ENCODE results near the gene MOCS3.

MOCS3 gene

DNA sequence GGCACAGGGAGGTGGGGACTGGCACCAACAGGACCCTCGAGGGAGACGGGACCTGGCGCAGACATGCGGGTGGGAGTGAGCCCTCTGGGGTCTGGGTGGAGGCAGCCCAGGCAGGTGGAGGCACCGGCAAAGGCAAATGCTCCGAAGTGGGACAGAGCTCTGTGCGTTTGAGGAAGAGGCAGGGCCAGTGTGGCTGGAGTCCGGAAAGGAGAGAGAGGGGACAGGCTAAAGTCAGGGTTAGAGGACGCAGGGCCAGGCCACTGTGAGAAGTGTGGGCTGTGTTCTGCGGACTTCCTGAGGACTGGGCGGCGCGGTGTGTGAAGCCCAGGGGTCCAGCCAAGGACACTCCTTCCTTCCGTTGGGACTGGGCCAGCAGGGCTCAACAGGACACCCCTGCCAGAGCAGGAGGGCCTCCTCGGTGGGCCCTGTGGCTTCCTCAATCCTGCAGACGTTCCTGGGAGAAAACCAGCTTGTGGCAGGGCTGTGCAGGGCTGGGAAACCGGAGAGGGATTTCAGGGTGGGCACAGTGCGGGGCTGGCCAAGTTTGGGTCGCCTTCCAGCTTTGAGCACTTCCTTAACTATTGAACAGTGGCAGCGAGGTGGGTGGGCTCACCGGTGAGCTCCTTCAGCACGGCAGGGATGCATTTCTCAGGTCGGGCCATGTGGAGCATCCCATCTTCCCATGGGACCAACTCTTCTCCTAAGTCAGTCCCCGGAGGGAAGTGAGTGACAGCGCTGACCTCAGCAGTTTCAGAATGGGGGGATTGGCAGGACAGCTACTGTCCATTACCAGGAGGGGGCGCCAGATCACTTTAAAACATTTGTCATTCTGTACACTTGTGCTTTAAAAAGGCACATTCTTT, 22.5 kb downstream of the MOCS3 start:
- DNase-seq (ENCODE audit: low read depth in 1 of 2, low spot score in 1 of 2), result peak; percentile 21 to 34

DNA sequence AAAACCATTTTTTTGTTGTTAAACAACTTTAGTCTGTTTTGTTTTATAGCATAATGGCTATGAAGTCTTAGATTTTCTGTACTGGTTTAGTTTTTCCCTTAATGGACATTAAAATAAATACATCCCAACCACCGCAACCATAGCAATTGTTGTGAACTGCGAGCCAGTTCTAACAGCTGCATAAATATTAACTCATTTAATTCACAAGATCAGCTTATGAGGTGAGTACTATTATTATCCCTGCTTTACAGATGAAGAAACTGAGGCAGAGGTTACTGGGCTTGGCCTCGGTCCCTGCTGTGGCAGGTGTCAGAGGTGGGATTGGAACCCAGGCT, 23.1 kb downstream of the MOCS3 start:
- DNase-seq (ENCODE audit: low read depth in 1 of 2, low spot score in 1 of 2), result no peak

DNA sequence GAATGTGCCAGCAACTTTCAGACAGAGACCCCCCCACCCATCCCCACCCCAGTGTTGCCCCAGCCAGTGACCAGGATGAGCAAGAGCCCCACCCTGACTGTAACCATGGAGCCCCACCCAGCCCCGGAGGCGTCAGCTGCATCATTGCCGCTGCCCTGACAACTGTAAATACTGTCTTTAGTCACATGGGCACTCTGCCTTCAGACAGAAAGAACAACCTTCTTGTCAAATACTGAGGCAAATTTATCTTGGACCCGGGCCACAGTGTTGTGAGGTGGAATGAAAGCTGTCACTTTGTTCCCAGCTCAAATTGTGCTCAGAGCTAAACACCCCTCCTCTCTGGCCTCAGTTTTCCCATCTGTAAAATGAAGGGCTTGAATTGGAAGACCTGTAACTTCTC, 23.7 kb downstream of the MOCS3 start:
- DNase-seq (ENCODE audit: low read depth in 1 of 2, low spot score in 1 of 2), result no peak

DNA sequence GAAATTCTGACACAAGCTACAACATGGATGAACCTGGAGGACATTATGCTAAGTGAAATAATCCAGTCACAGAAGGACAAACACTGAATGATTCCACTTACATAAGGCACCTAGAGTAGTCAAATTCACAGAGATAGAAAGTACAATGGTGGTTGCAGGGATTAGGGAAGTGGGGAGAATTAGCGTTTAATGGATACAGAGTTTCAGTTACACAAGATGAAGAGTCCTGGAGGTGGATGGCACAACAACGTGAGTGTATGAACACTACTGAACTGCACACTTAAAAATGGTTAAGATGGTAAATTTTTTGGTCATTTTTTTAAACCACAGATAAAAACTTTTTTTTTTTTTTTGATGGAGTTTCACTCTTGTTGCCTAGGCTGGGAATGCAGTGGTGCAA, 24.7 kb downstream of the MOCS3 start:
- no peak for DNase-seq (ENCODE audit: low read depth in 1 of 2, low spot score in 1 of 2)

DNA sequence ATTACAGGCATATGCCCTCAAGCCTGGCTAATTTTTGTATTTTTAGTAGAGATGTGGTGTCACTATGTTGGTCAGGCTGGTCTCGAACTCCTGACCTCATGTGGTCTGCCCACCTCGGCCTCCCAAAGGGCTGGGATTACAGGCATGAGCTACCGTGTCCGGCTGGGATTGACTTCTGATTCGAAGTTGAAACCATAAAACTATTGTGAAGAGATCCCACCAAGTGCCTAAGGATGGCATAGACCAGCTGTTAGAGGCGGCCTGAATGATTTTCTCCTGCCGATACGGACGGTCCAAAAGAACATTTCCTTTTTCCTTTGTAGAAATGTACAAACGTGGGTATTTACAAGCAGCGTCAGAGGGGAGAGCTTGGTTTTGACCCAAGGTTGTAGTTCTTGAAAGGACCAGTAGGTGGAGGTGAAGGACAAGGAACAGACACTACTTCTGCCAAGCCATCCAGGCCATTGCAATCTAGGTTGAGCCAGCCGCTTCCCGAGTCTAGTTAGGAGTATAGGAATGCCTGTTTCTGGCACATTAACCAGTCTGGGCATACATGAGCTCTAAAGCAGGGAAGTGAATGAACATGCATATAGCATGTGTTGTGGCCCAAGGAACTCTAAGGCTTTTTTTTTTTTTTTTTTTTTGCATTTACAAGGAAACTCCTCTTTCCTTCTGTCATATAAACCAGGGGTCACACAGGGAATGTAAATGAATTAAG, 29.0 kb downstream of the MOCS3 start:
- DNase-seq (ENCODE audit: low read depth in 1 of 2, low spot score in 1 of 2), result peak in 1 of 2 donors; percentile 25

DNA sequence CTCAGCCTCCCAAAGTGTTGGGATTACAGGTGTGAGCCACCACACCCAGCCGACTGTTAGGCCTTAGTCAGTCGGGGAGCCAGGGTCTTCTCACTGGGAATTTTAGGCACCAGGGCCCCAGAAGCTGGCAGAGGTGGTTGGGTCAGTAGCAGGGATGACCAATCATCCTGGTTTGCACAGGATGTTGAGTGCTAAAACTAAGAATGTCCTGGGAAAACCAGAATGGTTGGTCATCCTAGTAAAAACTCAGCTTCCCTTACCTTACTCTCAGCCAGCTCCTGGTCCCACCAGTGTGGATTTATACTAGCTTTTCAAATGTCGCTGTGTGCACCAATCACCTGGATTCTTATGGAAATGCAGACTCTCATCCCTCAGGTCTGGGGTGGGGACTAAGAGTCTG, 32.5 kb downstream of the MOCS3 start:
- DNase-seq (ENCODE audit: low read depth in 1 of 2, low spot score in 1 of 2), result no peak

DNA sequence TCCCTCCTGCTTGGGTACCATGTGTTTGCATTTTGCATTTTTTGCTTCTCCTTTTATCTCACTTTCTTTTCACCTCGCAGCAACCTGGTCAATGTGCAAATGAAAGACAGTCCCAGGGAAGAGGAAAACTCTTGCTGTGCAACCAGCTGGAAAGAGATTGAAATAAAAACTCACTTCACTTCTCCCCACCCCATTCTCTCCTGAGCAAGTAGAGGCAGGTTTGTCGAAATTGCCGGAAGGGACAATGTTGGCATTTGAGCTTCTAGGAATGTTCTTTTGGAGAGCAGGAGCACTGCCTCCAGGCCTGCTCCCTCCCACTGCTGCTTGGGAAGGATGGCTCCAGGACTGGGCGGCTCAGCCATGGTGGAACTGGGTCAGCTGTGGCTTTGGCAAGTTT, 33.7 kb downstream of the MOCS3 start:
- DNase-seq (ENCODE audit: low read depth in 1 of 2, low spot score in 1 of 2), result no peak

DNA sequence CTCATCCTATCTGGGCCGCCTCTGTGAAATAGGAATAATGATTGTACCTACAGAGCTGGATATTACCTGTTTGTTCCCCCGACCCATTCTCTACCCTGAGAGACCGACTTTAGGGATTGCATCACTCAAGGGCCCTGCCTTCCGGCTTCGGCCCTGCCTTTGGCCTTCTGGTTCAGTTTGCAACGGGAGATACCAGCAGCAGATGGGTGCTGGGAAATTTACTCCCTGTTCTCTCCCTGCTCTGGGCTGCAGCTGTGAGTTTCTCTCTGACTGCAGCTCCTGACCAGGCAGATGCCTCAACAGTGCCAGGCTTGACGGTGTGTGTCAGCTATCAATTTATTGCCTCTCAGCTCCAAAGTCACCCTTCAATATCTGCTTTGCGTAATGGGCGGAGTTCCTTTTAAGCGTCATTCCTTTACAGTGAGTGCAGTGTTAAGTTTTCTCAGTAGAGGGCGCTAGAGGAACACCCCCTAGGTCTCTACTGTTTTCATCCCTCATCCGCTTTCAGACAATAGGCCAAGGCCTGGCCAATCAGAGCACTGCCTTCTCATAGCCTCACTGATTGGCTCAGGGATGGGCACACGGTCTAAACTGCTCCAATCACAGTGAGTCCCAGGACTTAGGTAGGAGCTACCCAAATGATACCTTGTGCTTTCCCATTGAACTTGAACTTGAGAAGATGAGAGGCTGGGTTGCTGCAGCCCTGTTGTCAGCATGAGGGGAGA, 34.3 kb downstream of the MOCS3 start:
- no peak for DNase-seq (ENCODE audit: low read depth in 1 of 2, low spot score in 1 of 2)

DNA sequence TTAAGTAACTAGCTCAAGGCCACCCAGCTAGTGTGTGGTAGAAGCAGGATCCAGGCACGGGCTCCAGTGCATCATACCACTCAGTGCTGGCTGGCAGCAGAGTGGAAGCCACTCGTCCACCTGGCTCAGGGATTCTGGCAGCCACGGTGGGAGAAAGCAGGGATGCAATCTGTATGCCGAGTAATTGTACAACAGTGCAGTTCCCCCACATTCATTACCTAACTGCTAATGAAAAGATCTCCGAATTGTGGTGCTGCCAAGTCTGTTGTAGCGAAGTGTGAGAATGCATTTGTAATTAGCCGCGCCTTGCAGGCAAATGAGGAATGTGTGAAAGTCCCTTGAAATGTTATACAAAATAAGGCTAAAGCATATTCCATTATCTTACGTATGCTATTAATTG, 35.3 kb downstream of the MOCS3 start:
- no peak for DNase-seq (ENCODE audit: low read depth in 1 of 2, low spot score in 1 of 2)

DNA sequence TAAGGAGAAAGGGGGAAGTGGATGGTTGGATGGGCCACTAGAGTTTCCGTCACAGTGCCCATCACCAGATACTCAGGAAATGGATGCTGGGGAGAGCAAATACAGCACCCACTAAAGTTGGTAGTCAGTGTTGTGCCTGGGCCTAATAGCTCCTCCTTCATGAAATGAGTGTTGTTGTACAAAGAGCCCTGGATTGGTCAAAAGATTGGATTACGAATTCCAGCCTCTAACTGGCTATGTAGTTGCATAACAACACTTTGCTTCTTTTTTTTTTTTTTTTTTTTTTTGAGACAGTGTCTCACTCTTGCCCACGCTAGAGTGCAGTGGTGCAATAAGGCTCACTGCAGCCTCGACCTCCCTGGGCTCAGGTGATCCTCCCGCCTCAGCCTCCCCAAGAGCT, 36.9 kb downstream of the MOCS3 start:
- DNase-seq (ENCODE audit: low read depth in 1 of 2, low spot score in 1 of 2), result no peak

DNA sequence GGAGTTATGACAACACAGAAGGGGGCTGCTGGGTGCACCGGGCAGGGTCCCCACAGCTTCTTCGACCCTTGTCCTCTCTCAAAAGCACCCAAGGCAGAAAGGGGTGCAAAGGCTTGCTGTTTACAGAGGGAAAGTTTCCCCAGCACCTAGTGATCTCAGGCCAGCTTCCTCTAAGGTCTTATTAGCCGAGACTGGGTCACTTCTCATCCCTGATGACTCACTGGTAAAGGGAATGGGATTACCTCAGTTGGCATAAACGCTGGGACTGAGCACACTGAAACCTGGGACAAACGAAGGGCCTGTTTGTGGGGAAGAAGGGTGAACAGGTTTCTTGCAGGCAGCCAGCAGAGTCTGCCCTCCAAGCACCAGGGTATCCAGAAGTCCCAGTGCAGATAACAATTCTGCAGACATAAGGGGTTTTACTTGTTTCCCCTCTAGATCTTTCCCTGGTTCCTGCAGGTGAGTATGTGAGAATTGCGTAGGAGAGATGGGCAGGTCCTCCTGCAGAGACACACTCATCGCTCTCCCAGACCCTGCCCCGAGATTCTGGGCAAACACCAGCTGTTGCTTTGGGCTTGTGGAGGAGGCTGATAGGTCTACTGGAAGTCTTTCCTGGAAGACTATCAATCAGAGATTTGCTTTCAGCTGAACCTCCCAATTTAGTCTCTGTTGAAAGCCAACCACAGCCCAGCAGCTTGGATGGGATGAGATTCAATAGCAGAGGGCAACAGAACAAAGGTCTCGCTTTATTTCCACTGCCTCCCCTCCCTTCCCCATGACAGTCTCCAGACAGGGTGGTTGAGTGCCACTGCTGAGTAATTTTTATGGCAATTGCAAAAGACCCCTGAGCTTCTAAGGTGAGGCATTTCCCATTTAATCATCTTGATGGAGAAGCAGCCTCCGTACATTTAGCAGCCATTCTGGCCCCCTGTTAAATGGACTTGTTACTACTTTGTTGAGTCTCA, 38.6 kb downstream of the MOCS3 start:
- no peak for DNase-seq (ENCODE audit: low read depth in 1 of 2, low spot score in 1 of 2)

DNA sequence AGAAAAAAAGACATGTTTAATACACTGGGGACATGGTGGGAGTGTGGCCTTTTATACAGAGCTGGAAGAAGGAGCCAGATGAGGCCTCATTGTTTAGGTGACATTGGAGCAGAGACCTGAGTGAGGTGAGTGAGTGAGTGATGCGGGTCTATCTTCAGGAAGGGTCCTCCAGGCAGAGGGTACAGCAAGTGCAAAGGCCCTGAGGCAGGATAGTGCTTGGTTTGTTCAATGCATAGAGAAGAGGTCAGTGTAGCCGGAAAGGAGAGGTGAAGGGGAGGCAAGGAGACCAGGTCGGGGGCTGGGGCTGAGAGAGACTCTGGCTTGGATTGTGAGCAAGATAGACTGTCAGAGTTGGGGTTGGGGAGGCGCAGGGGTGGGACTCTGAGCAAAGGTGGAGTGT, 40.7 kb downstream of the MOCS3 start:
- no peak for DNase-seq (ENCODE audit: low read depth in 1 of 2, low spot score in 1 of 2)

DNA sequence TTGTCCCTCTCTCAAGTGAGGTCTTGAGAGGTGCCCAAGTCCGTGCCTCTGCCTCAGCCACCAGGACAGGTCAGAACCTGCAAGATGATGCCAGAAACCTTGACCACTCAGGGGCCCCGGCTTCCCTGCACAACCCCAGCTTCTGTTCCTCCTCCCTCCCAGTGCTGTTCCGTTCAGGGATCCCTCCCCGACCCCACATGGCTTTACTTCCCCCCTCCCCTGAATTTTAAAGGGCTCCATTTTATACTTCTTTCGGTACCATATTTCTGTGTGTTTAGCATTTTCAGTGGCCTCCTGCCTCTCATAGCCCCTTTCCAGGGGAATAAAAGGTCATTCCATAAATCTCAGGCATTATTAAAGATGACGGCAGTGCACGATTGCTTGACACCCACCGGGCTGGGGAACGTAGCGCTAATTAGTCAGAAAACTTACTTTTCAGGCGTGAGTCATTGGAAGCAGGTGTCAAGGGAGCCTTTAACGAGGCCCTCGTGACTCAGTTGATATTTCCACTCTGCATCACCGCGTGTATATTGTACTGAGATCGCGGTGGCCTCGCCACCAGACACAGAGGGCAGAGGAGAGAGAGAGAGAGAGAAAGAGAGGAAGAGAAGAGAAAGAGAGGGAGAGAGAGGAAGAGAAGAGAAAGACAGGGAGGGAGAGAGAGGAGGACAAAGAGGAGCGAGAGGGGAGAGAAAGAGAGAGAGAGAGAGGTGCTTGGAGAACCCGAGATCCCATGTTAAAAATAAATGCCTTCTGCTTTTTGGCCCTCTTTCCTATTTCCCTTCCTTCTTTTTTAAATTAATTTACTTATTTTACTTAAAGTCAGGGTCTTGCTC, 43.0 kb downstream of the MOCS3 start:
- no peak for DNase-seq (ENCODE audit: low read depth in 1 of 2, low spot score in 1 of 2)

DNA sequence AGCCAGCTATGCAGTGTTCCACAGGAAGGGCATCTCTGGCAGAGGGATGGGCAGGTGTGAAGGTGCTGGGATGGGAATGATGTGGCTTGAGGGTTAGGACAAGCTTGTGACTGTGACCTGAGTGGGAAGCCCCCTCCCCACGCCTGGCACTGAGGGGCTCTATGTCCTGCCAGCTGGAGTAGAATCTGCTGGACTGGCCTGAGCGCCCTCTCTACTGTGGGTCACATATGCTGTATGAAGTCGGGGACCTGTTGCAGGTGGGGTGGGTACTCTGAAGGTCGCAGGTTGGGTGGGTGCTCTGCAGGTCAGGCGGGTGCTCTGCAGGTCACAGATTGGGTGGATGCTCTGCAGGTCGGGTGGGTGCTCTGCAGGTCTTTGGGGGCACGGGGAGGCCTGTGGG, 44.0 kb downstream of the MOCS3 start:
- DNase-seq (ENCODE audit: low read depth in 1 of 2, low spot score in 1 of 2), result no peak

DNA sequence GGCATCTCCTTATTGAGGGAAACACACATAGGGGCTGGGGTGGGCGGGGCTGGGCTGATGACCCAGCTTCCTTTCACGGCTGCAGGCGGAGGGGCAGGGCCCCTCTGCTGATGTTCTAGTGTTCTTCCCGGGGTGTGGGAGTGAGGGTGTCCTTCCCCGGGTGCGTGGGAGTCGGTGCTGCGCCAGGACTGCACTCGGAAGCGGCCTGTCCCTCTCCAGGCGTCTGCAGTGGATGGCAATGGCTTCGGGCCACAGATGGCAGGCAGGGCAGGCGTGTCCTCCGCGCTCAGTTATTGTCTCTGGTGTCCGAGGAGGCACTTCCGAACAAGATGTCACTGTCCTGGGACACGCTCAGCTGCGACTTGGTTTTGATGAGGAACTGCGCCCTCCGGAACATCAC, 45.1 kb downstream of the MOCS3 start:
- DNase-seq (ENCODE audit: low read depth in 1 of 2, low spot score in 1 of 2), result no peak

DNA sequence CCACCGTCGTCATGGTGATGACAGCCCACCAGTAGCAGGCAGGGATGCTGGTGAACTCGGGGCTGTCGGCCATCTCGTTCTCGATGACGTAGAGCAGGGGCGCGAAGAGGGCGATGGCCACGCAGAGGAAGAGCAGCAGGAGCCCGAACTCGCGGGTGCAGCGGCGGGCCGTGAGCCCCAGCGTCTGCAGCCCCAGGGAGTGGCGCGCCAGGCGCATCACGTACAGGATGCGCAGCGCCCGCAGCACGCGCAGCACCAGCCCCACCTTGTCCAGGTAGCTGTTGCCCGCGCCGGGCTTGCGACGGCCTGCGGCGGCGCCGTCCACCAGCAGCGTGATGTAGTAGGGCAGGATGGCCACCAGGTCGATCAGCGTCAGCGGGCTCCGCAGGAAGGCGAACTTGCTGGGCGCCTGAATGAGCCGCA, 45.7 kb downstream of the MOCS3 start:
- no peak for DNase-seq (ENCODE audit: low read depth in 1 of 2, low spot score in 1 of 2)

DNA sequence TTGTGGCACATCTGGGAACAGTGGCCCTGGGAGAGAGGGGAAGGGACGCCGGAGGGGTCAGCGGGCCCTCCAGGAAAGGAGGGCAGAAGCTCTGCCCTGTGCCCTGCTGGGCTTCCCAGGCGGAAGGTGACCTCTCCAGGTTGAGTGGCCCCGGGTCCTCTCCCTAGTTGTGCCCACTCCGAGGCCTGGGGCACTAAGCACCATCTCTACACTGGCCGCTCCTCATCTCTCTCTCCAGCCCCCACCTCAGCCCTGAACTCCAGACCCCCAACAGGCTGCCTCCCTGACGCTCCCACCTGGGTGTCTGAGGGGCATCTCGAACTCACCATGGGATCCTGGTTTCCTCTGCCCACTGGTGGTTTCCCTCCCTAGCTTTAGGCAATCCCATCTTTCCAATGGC, 46.2 kb downstream of the MOCS3 start:
- no peak for DNase-seq (ENCODE audit: low read depth in 1 of 2, low spot score in 1 of 2)

DNA sequence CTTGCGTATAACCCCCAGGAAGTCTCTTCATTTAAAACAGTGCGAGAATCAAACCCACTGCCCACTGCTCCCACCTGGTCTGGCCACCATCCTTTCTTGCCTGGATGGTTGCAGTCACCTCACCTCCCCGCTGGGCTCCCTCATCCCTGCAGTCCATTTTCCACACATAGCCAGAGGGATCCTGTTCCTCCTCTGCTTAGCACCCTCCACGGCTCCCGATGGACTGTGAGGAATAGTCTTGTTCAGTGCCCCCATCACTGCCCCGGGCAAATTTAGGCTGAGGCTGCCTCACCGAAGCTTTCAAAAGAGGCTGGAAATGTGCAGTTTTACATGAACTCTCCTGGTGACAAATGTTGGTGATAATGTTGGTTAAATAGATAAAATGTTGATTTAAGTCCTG, 46.6 kb downstream of the MOCS3 start:
- DNase-seq (ENCODE audit: low read depth in 1 of 2, low spot score in 1 of 2), result no peak

DNA sequence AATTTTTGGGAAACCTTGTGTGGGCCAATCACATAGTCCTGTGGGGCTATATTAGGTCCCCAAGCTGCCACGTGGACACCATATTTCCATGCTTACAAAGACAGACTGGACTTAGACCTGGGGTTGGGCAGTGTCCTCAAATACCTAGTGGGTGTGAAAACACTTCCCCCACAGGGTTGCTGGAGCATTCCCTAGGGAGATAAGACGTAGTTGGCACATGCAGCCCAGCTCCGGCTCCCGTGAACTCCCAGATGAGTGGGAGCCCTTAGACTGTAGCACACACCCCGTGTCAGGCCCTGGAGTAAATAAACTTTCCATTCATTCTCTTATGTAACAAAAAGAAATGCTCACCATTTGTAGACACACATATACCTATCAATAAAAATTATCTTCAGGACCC, 50.1 kb downstream of the MOCS3 start:
- no peak for DNase-seq (ENCODE audit: low read depth in 1 of 2, low spot score in 1 of 2)
